ENCODE measurements around the gene SNHG17.
"Not testable (repeated sequence)": the region's sequence is repeated elsewhere in the genome, so short reads cannot be mapped to it uniquely, and the experiment has no call there.

Gene SNHG17

GRCh38 chr20:38414769-38415450 is 20.2 kb downstream of the SNHG17 start:
- no peak for DNase-seq

DNA sequence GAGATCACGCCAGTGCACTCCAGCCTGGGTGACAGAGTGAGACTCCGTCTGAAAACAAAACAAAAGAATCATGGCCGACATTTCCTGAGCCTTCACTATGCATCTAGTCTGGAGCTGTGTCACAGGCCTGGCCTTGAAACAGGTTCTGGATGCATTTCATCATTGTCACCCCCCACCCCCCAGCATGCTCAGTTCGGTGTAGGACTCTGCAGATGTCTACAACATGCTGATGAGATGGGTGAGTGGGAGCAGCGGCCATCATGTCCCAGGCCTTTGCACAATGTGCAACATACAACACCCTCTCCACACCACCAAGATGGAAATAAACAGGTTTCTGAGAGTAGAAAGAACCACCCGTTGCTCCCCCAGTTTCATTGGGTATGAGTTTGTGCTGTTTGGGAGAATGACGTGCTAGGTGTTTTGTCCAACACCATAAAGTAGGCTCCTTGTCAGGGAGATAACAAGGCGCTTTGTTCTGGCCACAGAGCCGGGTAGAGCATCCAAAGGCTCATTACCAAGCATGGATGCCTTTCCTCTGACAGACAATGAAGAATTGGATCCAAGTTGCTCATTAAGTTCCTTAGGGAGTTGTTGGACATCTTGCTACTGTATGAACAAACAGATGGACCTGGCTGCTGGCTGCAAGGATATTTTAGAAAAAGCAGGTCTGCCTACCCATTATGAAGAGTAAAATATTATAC is 22.1 kb downstream of the SNHG17 start:
- DNase-seq, result no peak

DNA sequence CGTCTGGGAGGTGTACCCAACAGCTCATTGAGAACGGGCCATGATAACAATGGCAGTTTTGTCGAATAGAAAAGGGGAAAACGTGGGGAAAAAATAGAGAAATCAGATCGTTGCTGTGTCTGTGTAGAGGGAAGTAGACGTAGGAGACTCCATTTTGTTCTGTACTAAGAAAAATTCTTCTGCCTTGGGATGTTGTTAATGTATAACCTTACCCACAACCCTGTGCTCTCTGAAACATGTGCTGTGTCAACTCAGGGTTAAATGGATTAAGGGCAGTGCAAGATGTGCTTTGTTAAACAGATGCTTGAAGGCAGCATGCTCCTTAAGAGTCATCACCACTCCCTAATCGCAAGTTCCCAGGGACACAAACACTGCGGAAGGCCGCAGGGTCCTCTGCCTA is 27.3 kb downstream of the SNHG17 start:
- DNase-seq, result not testable (repeated sequence)

DNA sequence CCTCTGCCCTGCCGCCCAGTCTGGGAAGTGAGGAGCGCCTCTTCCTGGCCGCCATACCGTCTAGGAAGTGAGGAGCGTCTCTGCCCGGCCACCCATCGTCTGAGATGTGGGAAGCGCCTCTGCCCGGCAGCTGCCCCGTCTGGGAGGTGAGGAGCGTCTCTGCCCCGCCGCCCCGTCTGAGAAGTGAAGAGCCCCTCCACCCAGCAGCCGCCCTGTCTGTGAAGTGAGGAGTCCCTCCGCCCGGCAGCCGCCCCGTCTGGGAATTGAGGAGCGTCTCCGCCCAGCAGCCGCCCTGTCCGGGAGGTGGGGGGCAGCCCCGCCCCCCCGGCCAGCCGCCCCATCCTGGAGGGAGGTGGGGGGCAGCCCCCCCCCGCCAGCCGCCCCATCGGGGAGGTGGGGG is 27.8 kb downstream of the SNHG17 start:
- DNase-seq, result no peak

DNA sequence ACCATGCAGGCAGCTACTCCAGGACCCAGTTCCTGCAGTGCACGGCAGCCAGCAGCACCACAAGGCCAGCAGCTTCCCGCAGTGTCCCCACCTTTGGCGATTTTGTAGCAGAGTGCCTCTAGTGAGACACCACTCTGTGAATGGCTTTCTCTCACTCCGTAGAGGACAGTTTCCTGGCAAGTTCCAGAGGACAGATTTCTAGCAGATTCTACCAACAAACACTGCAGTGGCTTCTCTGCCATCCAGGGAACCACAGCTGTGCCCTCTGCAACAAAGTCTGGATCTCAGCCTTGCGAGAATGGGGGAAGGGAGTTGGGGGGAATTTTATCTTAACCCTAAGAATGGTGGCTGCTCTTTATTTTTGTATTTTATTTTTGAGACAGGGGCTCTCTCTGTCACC is 28.7 kb downstream of the SNHG17 start:
- no peak for DNase-seq

- no peak for DNase-seq
These were observed 30.0 kb downstream of the SNHG17 start for GRCh38 chr20:38405132-38405531.

DNA sequence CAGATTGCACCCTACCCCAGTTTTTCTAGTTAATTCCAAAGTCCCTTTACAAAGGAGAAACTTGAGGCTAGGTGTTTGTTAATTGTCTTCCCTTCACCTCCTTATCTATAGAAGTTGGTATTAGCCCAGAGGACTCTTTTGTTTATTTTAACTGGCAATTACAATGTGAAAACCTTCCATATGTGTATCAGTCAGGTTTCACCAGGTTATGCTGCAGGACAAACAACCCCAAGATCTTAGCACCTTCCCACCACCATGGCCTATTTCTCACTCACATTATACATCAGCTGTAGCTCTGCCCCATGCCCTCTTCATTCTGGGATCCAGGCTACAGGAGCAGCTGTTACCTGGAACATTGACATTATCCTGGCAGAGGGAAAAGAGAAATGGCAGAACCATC is 31.1 kb downstream of the SNHG17 start:
- DNase-seq, result no peak

- no peak for DNase-seq
These were observed 32.3 kb downstream of the SNHG17 start for GRCh38 chr20:38402816-38403215.

GRCh38 chr20:38402089-38402488 is 33.0 kb downstream of the SNHG17 start:
- no peak for DNase-seq

- not testable (repeated sequence) for DNase-seq
These were observed 39.3 kb downstream of the SNHG17 start for GRCh38 chr20:38395751-38396395.

DNA sequence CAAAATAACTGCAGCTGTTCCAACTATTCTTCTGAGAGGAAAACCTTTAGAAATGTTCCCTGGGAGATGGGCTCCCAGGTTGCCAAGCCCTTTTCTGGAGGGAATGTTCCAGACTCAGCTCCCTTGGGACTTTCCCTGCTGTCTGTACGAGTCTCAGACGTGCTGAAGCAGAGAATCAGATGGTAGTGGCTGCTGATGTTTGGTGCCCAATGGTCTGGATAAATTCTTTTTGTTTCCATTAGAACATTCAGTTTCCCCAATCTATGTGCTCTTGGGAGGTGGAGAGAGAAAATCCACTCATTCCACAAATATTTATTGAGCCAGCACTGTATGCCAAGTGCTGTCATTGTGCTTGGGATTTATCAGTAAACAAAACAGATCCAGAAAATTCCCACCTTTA is 40.0 kb downstream of the SNHG17 start:
- no peak for DNase-seq

GRCh38 chr20:38393259-38393658 is 41.9 kb downstream of the SNHG17 start:
- no peak for DNase-seq

DNA sequence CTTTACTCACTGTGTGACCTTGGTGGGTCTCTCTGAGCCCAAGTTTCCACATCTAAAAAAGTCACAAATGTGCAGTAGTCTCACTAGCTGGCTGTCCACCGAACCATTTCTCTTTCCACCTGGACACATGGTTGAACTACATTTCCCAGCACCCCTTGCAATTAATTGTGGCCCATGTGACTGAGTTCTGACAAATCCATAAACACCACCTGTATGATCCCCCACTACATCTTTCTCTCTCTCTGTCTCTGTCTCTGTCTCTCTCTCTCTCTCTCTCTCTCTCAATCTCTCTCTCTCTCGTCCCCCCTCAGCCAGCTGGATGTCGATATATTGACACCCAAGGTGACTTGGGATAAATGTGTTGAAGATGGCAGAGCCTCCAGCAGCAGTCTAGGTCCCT is 42.8 kb downstream of the SNHG17 start:
- no peak for DNase-seq

DNA sequence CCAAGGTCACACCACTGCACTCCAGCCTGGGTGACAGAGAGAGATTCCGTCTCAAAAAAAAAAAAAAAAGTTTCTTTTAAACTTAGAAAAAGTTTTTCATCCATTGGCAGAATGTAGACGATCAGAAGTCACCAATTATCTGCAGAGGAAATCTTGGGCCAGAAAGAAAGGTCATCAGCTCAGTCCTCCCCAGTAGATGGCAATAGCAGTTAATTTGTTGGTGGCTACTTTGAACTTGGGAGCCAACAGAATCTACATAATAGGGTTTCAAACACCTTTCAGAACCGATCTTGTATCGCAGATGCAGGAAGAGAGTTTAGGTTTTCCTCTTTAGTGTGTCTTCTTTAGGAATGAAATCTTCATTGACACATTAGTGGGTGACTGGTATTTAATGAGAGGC is 47.2 kb downstream of the SNHG17 start:
- DNase-seq, result no peak

DNA sequence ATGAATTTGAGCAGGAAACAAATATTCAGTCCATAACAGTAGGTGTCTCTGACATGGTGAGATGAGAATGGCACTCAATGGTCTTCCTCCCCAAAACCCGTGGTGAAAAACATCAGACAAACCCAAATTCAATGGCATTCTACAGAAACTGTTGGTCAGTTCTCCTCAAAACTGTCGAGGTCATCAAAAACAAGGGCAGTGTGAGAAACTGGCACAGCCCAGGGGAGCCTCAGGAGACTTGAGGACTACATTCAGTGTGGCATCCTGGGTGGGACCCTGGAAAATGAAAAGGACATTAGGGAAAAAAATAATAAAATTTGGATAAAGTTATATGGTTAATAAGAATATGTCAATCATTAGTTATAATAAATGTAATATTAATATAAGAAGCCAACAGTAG is 48.3 kb downstream of the SNHG17 start:
- DNase-seq, result no peak

- no peak for DNase-seq
These were observed 49.1 kb downstream of the SNHG17 start for GRCh38 chr20:38386004-38386403.

GRCh38 chr20:38383147-38383546 is 52.0 kb downstream of the SNHG17 start:
- no peak for DNase-seq

DNA sequence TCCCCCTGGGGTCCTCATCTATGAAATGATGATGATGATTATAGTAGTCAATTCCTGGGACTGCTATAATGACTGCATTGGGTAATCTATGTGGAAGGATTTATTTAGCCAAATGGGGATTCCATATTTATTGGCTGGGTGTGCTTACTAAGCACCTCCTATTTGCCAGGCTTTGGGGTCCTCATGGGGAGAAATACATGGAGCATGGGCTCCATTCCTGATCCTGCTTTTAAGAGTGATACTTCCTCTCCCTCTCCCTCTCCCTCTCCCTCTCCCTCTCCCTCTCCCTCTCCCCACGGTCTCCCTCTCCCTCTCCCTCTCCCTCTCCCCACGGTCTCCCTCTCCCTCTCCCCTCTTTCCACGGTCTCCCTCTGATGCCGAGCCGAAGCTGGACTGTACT is 57.3 kb downstream of the SNHG17 start:
- DNase-seq, result not testable (repeated sequence)

DNA sequence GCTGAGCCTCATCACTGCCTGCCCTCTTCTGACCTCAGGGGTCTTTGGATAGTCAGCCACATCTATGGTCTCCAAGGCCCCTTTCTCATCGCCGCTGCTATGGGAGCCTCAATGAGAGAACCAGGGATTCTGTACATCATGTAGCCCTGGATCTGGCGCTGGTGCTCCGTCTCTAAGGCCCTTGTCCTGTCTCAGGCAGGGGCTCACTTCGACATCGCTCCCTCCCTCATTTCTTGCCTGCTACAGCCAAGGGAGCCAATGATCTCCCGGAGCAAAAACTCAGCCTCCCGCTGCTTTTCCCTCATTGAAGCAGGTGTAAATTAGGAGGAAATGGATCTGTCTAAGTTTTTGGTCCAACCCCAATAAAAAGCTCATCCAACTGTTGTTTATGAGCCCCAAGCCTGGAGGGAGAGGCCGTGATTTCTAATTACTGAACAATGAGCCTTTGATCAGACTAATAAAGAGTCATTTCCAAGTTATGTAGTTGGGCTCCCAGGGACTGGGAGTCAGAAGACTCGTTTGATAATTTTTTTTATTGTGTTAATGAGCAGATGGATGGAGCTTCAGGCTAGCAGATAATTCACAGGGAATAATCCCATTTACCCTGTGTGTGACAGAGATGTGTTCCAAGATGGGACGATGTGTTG is 58.0 kb downstream of the SNHG17 start:
- no peak for DNase-seq

DNA sequence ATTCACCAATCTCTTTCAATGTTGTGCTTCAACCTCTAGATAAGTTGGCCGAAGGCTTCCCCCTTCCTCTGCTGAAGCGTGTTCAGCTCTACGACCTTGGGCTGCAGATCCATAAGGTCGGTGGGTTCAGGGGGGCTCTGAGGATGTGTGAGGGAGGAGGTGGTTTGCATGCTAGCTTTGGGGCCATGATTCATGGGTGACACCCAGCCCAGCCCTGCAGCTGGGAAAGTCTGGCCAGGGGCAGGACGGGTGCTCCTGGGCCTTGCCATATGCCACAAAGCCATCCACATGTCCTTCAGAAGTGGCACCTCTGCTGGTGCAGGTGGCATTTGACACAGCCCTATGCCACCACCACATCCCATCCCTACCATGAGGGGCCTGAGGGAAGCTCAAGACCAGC is 61.2 kb downstream of the SNHG17 start:
- no peak for DNase-seq

DNA sequence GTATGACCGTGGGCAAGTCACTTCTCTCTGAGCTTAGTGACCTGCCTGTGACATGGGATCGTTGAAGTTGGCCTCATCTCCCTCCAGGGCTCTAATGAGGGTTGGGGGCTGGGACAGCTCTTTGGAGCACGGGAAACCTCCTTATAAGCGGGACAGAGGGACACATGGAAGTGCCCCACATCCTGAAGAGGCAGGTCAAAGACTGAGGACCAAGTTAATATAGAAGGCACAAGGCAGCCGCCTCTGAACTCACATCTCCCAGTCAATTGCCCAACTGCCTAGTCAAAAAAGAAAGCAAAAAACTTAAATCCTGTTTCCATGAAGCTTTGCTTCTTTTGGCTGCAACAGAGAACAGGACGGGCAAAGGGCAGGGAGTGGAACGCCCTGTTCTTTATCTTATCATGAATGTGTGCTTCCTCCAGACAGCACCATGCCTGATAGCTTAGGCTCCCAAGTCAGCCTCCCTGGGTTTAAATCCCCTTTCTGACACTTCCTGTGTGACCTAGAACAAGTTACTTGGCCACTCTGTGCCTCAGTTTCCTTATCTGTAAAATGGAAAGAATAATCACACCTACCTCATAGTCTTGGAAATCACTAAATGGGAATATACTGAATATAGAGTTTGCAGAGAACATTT is 61.8 kb downstream of the SNHG17 start:
- no peak for DNase-seq

DNA sequence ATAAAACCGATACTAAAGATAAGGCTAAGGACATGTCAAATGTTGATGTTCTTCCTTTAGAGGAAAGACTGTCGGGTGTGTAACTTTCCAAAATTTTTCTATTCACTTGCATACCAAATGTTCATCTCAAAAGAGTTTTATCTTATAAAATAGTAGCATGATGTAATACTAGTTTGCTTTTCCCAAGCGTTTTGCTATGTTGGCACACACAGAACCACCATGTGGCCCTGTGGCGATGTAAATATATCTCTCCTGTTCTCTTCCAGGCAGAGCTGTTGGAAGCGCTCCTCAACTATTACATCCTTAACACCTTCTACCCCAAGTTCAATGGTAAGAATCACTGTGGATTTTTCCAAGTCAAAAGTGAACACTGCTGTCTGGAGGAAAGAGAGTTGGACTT is 62.3 kb downstream of the SNHG17 start:
- no peak for DNase-seq

Data from NCI-H510A treated with DMSO at 0.1 percent for 48 hours (cell line).